NB4 (cell line): ENCODE measurements around the gene RRP36.
A peak's percentile ranks its signal among the peaks of the same experiment; 100 is the strongest.

ENCODE experiments used
- DNase-seq: peaks from one replicate; pipeline ENCODE4 v3.0.0; 2010; ENCODE audit warnings: low read depth
- H3K4me3 ChIP-seq: one replicate; pipeline ENCODE4 v1.5.1; 2011; ENCODE audit warnings: mild to moderate bottlenecking, low read depth, low read length, moderate library complexity
- CTCF ChIP-seq: IDR thresholded peaks from one replicate; pipeline ENCODE4 v1.5.1; 2012; ENCODE audit warnings: low read depth, low read length
- MAX ChIP-seq: IDR thresholded peaks from 2 replicates; pipeline ENCODE4 v1.6.1; 2011; ENCODE audit warnings: low read depth, low read length
- MYC ChIP-seq: IDR thresholded peaks from 2 replicates; pipeline ENCODE4 v1.6.1; 2011; ENCODE audit warnings: low read depth, low read length
- POLR2A ChIP-seq: IDR thresholded peaks from 2 replicates; pipeline ENCODE4 v1.6.1; 2011; ENCODE audit warnings: mild to moderate bottlenecking; ENCODE audit not compliant: insufficient read length; ENCODE audit errors: extremely low read depth

The RRP36 gene

GRCh38 chr6:43021270-43022047 is at the start of gene RRP36:
Gene RRP36 (plus strand): TSS chr6:43021623. CDS start chr6:43021655, 32 bp downstream.
- peak; percentile 87 for DNase-seq
- peak within 1 kb of the TSS; percentile 98 for H3K4me3 ChIP-seq
- TF ChIP-seq MAX: peak; percentile 25; the same call in 1 of the 2 replicates
- TF ChIP-seq MYC: peak; percentile 36; the same call in 1 of the 2 replicates
- no peak for TF ChIP-seq POLR2A
- no peak for TF ChIP-seq CTCF

- no peak for DNase-seq
- TF ChIP-seq MAX (no peak), MYC (no peak), POLR2A (no peak), CTCF (no peak)
- no peak overlapping the region for H3K4me3 ChIP-seq
These were observed 49.6 kb upstream of the RRP36 start for GRCh38 chr6:42971746-42972327.

GRCh38 chr6:42973926-42974325 is 47.5 kb upstream of the RRP36 start:
- no peak overlapping the region for H3K4me3 ChIP-seq
- DNase-seq: peak; percentile 24
- TF ChIP-seq MAX: 0 out of 2 replicates have a peak, but pooled peaks have one; percentile 17
- TF ChIP-seq POLR2A: no peak

- TF ChIP-seq MAX (no peak), POLR2A (no peak), CTCF (no peak), MYC (no peak)
- H3K4me3 ChIP-seq: no peak overlapping the region
- no peak for DNase-seq
These were observed 46.4 kb upstream of the RRP36 start for GRCh38 chr6:42974919-42975505.

GRCh38 chr6:42978487-42978838 is 43.0 kb upstream of the RRP36 start:
- peak; percentile 53 for DNase-seq
- no peak for TF ChIP-seq MYC
- H3K4me3 ChIP-seq: peak overlapping the region; percentile 88

GRCh38 chr6:42978839-42979522 is 42.4 kb upstream of the RRP36 start, which contains the start of gene PEX6:
Gene PEX6 (minus strand): TSS chr6:42979181. CDS start chr6:42979150, 31 bp downstream.
- peak within 1 kb of the TSS; percentile 88 for H3K4me3 ChIP-seq
- TF ChIP-seq MAX: peak; percentile 62; the same call in 1 of the 2 replicates
- TF ChIP-seq MYC: peak; percentile 81
- TF ChIP-seq CTCF: no peak
- peak; percentile 95 for TF ChIP-seq POLR2A

More at GRCh38 chr6:42978839-42979522, 42.4 kb upstream of the RRP36 start, which contains the start of gene PEX6:
- peak; percentile 98 for DNase-seq
